H9 (cell line): ENCODE data around the gene RANBP9. TPM values are rescaled to one million over a fixed set of nuclear protein-coding genes. Genes with fewer than 3 reads are reported as not detected.

Experiments
- DNase-seq: peaks from one replicate; pipeline ENCODE4 v3.0.0-alpha.2; 2017
- H2AFZ ChIP-seq: one replicate; pipeline ENCODE4 v1.6.1; 2013; ENCODE audit warnings: mild to moderate bottlenecking, low read length, control low read depth, moderate library complexity
- H2AK5ac ChIP-seq: 2 replicates; pipeline ENCODE4 v1.6.1; 2013; ENCODE audit warnings: low read length, control low read depth, mixed read lengths; ENCODE audit not compliant: insufficient read length
- H2BK120ac ChIP-seq: one replicate; pipeline ENCODE4 v1.6.1; 2013; ENCODE audit warnings: low read depth, mild to moderate bottlenecking, low read length, control low read depth, inconsistent platforms; ENCODE audit not compliant: poor library complexity, severe bottlenecking
- H2BK12ac ChIP-seq: 2 replicates; pipeline ENCODE4 v1.6.1; 2013; ENCODE audit warnings: low read length, control low read depth, mixed read lengths, low read depth; ENCODE audit not compliant: insufficient read length
- H2BK15ac ChIP-seq: 2 replicates; pipeline ENCODE4 v1.6.1; 2013; ENCODE audit warnings: low read depth, low read length, control low read depth
- H2BK20ac ChIP-seq: one replicate; pipeline ENCODE4 v1.6.1; 2013; ENCODE audit warnings: low read depth, mild to moderate bottlenecking, low read length, control low read depth, inconsistent platforms; ENCODE audit not compliant: poor library complexity, severe bottlenecking
- H2BK5ac ChIP-seq: 2 replicates; pipeline ENCODE4 v1.6.1; 2013; ENCODE audit warnings: low read length, control low read depth, mixed read lengths; ENCODE audit not compliant: insufficient read length
- H3K14ac ChIP-seq: 2 replicates; pipeline ENCODE4 v1.6.1; 2013; ENCODE audit warnings: low read length, control low read depth; ENCODE audit not compliant: insufficient read depth
- H3K18ac ChIP-seq: 2 replicates; pipeline ENCODE4 v1.6.1; 2013; ENCODE audit warnings: low read depth, mild to moderate bottlenecking, mixed read lengths, low read length, control low read depth; ENCODE audit not compliant: insufficient read length
- H3K23ac ChIP-seq: 2 replicates; pipeline ENCODE4 v1.6.1; 2013; ENCODE audit warnings: low read length, control low read depth, mixed read lengths, low read depth; ENCODE audit not compliant: insufficient read length
- H3K23me2 ChIP-seq: 2 replicates; pipeline ENCODE4 v1.6.1; 2013; ENCODE audit warnings: low read depth, mild to moderate bottlenecking, mixed read lengths, low read length, control low read depth; ENCODE audit not compliant: insufficient read length, poor library complexity, severe bottlenecking
- H3K27ac ChIP-seq: 2 replicates; pipeline ENCODE4 v1.5.1; 2013; ENCODE audit warnings: low read length, control low read depth, mixed read lengths, low read depth; ENCODE audit not compliant: insufficient read length
- H3K27me3 ChIP-seq: 2 replicates; pipeline ENCODE4 v1.6.1; 2013; ENCODE audit warnings: low read length, control low read depth, inconsistent platforms; ENCODE audit not compliant: insufficient read depth
- H3K4ac ChIP-seq: 2 replicates; pipeline ENCODE4 v1.6.1; 2013; ENCODE audit warnings: low read depth, mild to moderate bottlenecking, control low read depth, inconsistent platforms, low read length, moderate library complexity
- H3K4me1 ChIP-seq: 2 replicates; pipeline ENCODE4 v1.6.1; 2013; ENCODE audit warnings: low read length, control low read depth, inconsistent platforms; ENCODE audit not compliant: insufficient read depth
- H3K4me2 ChIP-seq: 2 replicates; pipeline ENCODE4 v1.6.1; 2013; ENCODE audit warnings: low read length, control low read depth, mixed read lengths; ENCODE audit not compliant: insufficient read length, insufficient read depth
- H3K56ac ChIP-seq: 2 replicates; pipeline ENCODE4 v1.6.1; 2013; ENCODE audit warnings: low read depth, mild to moderate bottlenecking, mixed read lengths, low read length, control low read depth; ENCODE audit not compliant: insufficient read length
- H3K79me1 ChIP-seq: 2 replicates; pipeline ENCODE4 v1.6.1; 2013; ENCODE audit warnings: low read depth, mild to moderate bottlenecking, moderate library complexity, low read length, control low read depth, inconsistent platforms; ENCODE audit not compliant: insufficient read depth, poor library complexity, severe bottlenecking
- H3K79me2 ChIP-seq: 2 replicates; pipeline ENCODE4 v1.6.1; 2013; ENCODE audit warnings: low read length, control low read depth, inconsistent platforms; ENCODE audit not compliant: insufficient read depth
- H3K9ac ChIP-seq: 2 replicates; pipeline ENCODE4 v1.6.1; 2013; ENCODE audit warnings: low read length, control low read depth, mixed read lengths; ENCODE audit not compliant: insufficient read length; ENCODE audit errors: extremely low read depth
- H3K9me3 ChIP-seq: one replicate; pipeline ENCODE4 v1.6.1; 2013; ENCODE audit warnings: low read depth, low read length, inconsistent platforms; ENCODE audit not compliant: control insufficient read depth
- H3T11ph ChIP-seq: one replicate; pipeline ENCODE4 v1.6.1; 2013; ENCODE audit warnings: mild to moderate bottlenecking, low read length, control low read depth, inconsistent platforms
- H4K20me1 ChIP-seq: one replicate; pipeline ENCODE4 v1.6.1; 2013; ENCODE audit not compliant: control insufficient read depth, insufficient read length, insufficient read depth
- H4K5ac ChIP-seq: 2 replicates; pipeline ENCODE4 v1.6.1; 2013; ENCODE audit warnings: low read depth, mild to moderate bottlenecking, mixed read lengths, low read length, control low read depth; ENCODE audit not compliant: insufficient read length
- H4K8ac ChIP-seq: replicated peaks from 2 replicates; pipeline ENCODE4 v1.6.1; 2013; ENCODE audit warnings: low read length, control low read depth, mixed read lengths, low read depth; ENCODE audit not compliant: insufficient read length
- H4K91ac ChIP-seq: 2 replicates; pipeline ENCODE4 v1.6.1; 2013; ENCODE audit warnings: low read depth, mild to moderate bottlenecking, moderate library complexity, mixed read lengths, low read length, control low read depth; ENCODE audit not compliant: insufficient read length
- H3K27ac Mint-ChIP-seq, 3 experiments: 2 replicates in 2 of 3; 3 replicates in 1 of 3; pipeline ENCODE4 v1.8.0; 2020 to 2021; ENCODE audit warnings: mixed read lengths in 3 of 3, mild to moderate bottlenecking in 1 of 3, moderate library complexity in 1 of 3
- H3K27me3 Mint-ChIP-seq: 2 replicates; pipeline ENCODE4 v1.8.0; 2021; ENCODE audit warnings: low read depth, mild to moderate bottlenecking, moderate library complexity, mixed read lengths
- H3K36me3 Mint-ChIP-seq, 3 experiments: 2 replicates in 2 of 3; 3 replicates in 1 of 3; pipeline ENCODE4 v1.8.0; 2020 to 2021; ENCODE audit warnings: low read depth in 3 of 3, mixed read lengths in 3 of 3; ENCODE audit not compliant: insufficient read depth in 1 of 3
- H3K4me1 Mint-ChIP-seq, 2 experiments: 2 replicates each; pipeline ENCODE4 v1.8.0; 2020; ENCODE audit warnings: mixed read lengths in 2 of 2
- H3K4me3 Mint-ChIP-seq, 2 experiments: 2 replicates in 1 of 2; 3 replicates in 1 of 2; pipeline ENCODE4 v1.8.0; 2020 to 2021; ENCODE audit warnings: mild to moderate bottlenecking in 2 of 2, mixed read lengths in 2 of 2, moderate library complexity in 1 of 2
- H3K9me3 Mint-ChIP-seq, 2 experiments: 2 replicates in 1 of 2; 3 replicates in 1 of 2; pipeline ENCODE4 v1.8.0; 2020; ENCODE audit warnings: mild to moderate bottlenecking in 2 of 2, mixed read lengths in 2 of 2, moderate library complexity in 1 of 2
- WGBS: extraction: QIAGEN DNeasy Blood & Tissue Kit; methylation state at CpG from one replicate; pipeline ENCODE4 v1.1.7; 2013; ENCODE audit warnings: missing lambda C conversion rate, low lambda C conversion rate, mixed read lengths; ENCODE audit not compliant: insufficient read length; ENCODE audit errors: extremely low coverage; 5-methylcytosine and 5-hydroxymethylcytosine counted together
- total RNA-seq: library from RNA; stranded (reverse); gene quantifications from 2 replicates; pipeline ENCODE4 v1.2.1, GENCODE V29; 2021
- TF ChIP-seq, protein P1 (sequence below): fragments of 200-600 bp; sonication (generic); conservative IDR thresholded peaks from 3 replicates; pipeline ENCODE4 v1.8.0; 2021; ENCODE audit warnings: antibody characterized with exemption, mild to moderate bottlenecking

Gene RANBP9
- total RNA-seq, 1 experiment from 2014 or later: 37.2 TPM

DNA sequence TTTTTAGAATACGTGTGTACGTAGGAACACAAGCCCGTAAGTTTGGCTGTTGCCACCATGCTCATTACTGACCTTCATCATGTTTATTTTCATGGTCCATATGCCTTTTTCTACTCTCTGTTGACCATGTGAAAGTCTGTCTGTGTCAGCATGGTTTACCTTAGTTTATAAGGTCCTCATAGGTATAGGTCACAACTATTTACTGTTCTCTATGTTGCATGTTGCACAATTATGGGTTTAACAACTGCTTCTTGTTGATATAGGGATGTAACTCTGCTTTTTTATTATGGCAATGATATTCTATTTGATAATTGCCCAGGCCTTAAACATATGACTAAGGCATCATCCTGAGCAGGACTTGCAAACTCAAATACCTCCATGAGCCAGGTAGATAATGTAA is 13.4 kb upstream of the RANBP9 start:
- no peak overlapping the region for H2AK5ac ChIP-seq
- H4K91ac ChIP-seq: no peak overlapping the region
- no peaks in the 10 kb centered on the region for H3K79me1 ChIP-seq
- no peaks in the 10 kb centered on the region for H3K9me3 ChIP-seq
- no peaks in the 10 kb centered on the region for H4K20me1 ChIP-seq
- H2BK5ac ChIP-seq: no peak overlapping the region
- no peak overlapping the region for H3K14ac ChIP-seq
- H3K23me2 ChIP-seq: no peaks in the 10 kb centered on the region
- Mint-ChIP-seq H3K27ac (no peak overlapping the region), H3K4me1 (no peaks in the 10 kb centered on the region), H3K27me3 (no peaks in the 10 kb centered on the region), H3K9me3 (no peaks in the 10 kb centered on the region), H3K36me3 (no peaks in the 10 kb centered on the region), H3K4me3 (no peak overlapping the region)
- H3K27ac ChIP-seq: no peak overlapping the region
- WGBS: no CpG with 5 or more reads among the region's 3 CpGs
- H3T11ph ChIP-seq: no peak overlapping the region
- H3K56ac ChIP-seq: no peak overlapping the region
- no peak overlapping the region for H2AFZ ChIP-seq
- no peak overlapping the region for H3K4ac ChIP-seq
- no peaks in the 10 kb centered on the region for H3K27me3 ChIP-seq
- H4K8ac ChIP-seq: no peak overlapping the region
- H2BK12ac ChIP-seq: no peak overlapping the region
- H3K4me1 ChIP-seq: no peaks in the 10 kb centered on the region
- DNase-seq: no peak
- H3K18ac ChIP-seq: no peak overlapping the region
- no peak overlapping the region for H2BK120ac ChIP-seq
- H2BK20ac ChIP-seq: no peak overlapping the region
- H3K79me2 ChIP-seq: no peaks in the 10 kb centered on the region
- no peak overlapping the region for H3K4me2 ChIP-seq
- no peak overlapping the region for H2BK15ac ChIP-seq
- TF ChIP-seq, protein P1, sequence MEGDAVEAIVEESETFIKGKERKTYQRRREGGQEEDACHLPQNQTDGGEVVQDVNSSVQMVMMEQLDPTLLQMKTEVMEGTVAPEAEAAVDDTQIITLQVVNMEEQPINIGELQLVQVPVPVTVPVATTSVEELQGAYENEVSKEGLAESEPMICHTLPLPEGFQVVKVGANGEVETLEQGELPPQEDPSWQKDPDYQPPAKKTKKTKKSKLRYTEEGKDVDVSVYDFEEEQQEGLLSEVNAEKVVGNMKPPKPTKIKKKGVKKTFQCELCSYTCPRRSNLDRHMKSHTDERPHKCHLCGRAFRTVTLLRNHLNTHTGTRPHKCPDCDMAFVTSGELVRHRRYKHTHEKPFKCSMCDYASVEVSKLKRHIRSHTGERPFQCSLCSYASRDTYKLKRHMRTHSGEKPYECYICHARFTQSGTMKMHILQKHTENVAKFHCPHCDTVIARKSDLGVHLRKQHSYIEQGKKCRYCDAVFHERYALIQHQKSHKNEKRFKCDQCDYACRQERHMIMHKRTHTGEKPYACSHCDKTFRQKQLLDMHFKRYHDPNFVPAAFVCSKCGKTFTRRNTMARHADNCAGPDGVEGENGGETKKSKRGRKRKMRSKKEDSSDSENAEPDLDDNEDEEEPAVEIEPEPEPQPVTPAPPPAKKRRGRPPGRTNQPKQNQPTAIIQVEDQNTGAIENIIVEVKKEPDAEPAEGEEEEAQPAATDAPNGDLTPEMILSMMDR: no peak
- no peak overlapping the region for H3K23ac ChIP-seq
- no peak overlapping the region for H4K5ac ChIP-seq
- H3K9ac ChIP-seq: no peak overlapping the region
